Gastrocnemius medialis (tissue), 4 donors: ENCODE results near the gene ZNF521.

Experiments used
- POLR2A ChIP-seq, 2 donors: fragments of 450-650 bp; IDR thresholded peaks; one replicate each; pipeline ENCODE4 v1.6.1; 2017; ENCODE audit warnings: antibody characterized with exemption in 2 of 2, mild to moderate bottlenecking in 2 of 2, moderate library complexity in 2 of 2
- TF ChIP-seq, protein P1 (sequence below), 5 experiments: fragments of 450-650 bp in 3 of 5; fragments of 200-600 bp in 2 of 5; sonication (generic) in 2 of 5; IDR thresholded peaks in 4 of 5; conservative IDR thresholded peaks in 1 of 5; 1 replicate in 4 of 5; 2 replicates in 1 of 5; pipeline ENCODE4 v1.5.1; 2016 to 2019; ENCODE audit warnings: antibody characterized with exemption in 5 of 5, mild to moderate bottlenecking in 3 of 5, moderate library complexity in 3 of 5

DNA sequence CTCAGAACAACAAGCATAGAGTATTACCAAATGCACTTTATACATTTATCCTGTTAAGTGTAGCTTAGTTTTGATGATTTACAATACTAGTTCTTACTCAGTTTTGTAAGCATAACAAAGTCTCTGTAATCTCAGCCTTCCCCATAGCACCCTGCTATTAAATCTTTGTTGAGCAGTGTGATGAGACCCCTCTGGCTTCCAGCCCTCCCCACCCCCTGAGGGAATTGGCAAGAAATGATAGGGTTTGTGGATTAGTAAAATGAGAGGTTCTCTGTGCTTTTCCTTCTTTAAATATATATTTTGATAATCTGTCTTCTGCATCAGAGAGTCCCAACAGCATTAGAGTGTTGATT, 37.2 kb downstream of the ZNF521 start:
- TF ChIP-seq POLR2A (IDR thresholded peaks at IDR 0.05) = no peak
- TF ChIP-seq, protein P1, sequence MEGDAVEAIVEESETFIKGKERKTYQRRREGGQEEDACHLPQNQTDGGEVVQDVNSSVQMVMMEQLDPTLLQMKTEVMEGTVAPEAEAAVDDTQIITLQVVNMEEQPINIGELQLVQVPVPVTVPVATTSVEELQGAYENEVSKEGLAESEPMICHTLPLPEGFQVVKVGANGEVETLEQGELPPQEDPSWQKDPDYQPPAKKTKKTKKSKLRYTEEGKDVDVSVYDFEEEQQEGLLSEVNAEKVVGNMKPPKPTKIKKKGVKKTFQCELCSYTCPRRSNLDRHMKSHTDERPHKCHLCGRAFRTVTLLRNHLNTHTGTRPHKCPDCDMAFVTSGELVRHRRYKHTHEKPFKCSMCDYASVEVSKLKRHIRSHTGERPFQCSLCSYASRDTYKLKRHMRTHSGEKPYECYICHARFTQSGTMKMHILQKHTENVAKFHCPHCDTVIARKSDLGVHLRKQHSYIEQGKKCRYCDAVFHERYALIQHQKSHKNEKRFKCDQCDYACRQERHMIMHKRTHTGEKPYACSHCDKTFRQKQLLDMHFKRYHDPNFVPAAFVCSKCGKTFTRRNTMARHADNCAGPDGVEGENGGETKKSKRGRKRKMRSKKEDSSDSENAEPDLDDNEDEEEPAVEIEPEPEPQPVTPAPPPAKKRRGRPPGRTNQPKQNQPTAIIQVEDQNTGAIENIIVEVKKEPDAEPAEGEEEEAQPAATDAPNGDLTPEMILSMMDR (IDR thresholded peaks at IDR 0.05 in 4 of 5, conservative IDR thresholded peaks at IDR 0.05 in 1 of 5) = no peak
